Measurements from ENCODE around the gene ENPP3.

Gene ENPP3

GRCh38 chr6:131682442-131682841 lies 45.3 kb downstream of the ENPP3 start:
- no peak for TF ChIP-seq CTCF (IDR thresholded peaks at IDR 0.05; ENCODE audit: low read depth, low read length)
- DNase-seq (ENCODE audit: extremely low read depth, low read depth) = no peak

GRCh38 chr6:131683479-131683878 lies 46.4 kb downstream of the ENPP3 start:
- DNase-seq (ENCODE audit: extremely low read depth, low read depth) = no peak
- no peak for TF ChIP-seq CTCF (IDR thresholded peaks at IDR 0.05; ENCODE audit: low read depth, low read length)

- DNase-seq (ENCODE audit: extremely low read depth, low read depth) = no peak
Measured at GRCh38 chr6:131685266-131685780, 48.2 kb downstream of the ENPP3 start.

GRCh38 chr6:131687022-131687421 lies 49.9 kb downstream of the ENPP3 start:
- no peak for DNase-seq (ENCODE audit: extremely low read depth, low read depth)
- TF ChIP-seq CTCF (IDR thresholded peaks at IDR 0.05; ENCODE audit: low read depth, low read length) = no peak

More at GRCh38 chr6:131685266-131685780, 48.2 kb downstream of the ENPP3 start:
- no peak for TF ChIP-seq CTCF (IDR thresholded peaks at IDR 0.05; ENCODE audit: low read depth, low read length)

- TF ChIP-seq CTCF (IDR thresholded peaks at IDR 0.05; ENCODE audit: low read depth, low read length) = no peak
Measured at GRCh38 chr6:131688286-131688685, 51.2 kb downstream of the ENPP3 start.

GRCh38 chr6:131692031-131692430 lies 54.9 kb downstream of the ENPP3 start:
- DNase-seq (ENCODE audit: extremely low read depth, low read depth) = no peak
- TF ChIP-seq CTCF (IDR thresholded peaks at IDR 0.05; ENCODE audit: low read depth, low read length) = no peak

More at GRCh38 chr6:131688286-131688685, 51.2 kb downstream of the ENPP3 start:
- peak; percentile 22 for DNase-seq (ENCODE audit: extremely low read depth, low read depth)

GRCh38 chr6:131692589-131692988 lies 55.5 kb downstream of the ENPP3 start:
- no peak for TF ChIP-seq CTCF (IDR thresholded peaks at IDR 0.05; ENCODE audit: low read depth, low read length)
- no peak for DNase-seq (ENCODE audit: extremely low read depth, low read depth)
